Measurements from ENCODE around the gene ATL1.
"Not testable (repeated sequence)": the region's sequence is repeated elsewhere in the genome, so short reads cannot be mapped to it uniquely, and the experiment has no call there.

Gene ATL1

GRCh38 chr14:50664579-50664978 is 104.6 kb downstream of the ATL1 start:
- not testable (repeated sequence) for DNase-seq

- DNase-seq = not testable (repeated sequence)
These were observed 105.4 kb downstream of the ATL1 start for GRCh38 chr14:50665300-50665699.

- peak; percentile 76 for DNase-seq
These were observed 107.1 kb downstream of the ATL1 start for GRCh38 chr14:50666772-50667683.

GRCh38 chr14:50667684-50667995 is 107.7 kb downstream of the ATL1 start:
- DNase-seq = no peak

- peak; percentile 81 for DNase-seq
These were observed 108.3 kb downstream of the ATL1 start, which contains the start of gene SAV1 for GRCh38 chr14:50667996-50668825. SAV1 (minus strand) TSS chr14:50668306; CDS start chr14:50667967, 339 bp downstream.

GRCh38 chr14:50668826-50669143 is 108.8 kb downstream of the ATL1 start:
- no peak for DNase-seq

- no peak for DNase-seq
These were observed 109.6 kb downstream of the ATL1 start for GRCh38 chr14:50669441-50669986.

- DNase-seq = no peak
These were observed 110.4 kb downstream of the ATL1 start for GRCh38 chr14:50670196-50670865.

GRCh38 chr14:50670866-50671256 is 110.9 kb downstream of the ATL1 start:
- no peak for DNase-seq

- DNase-seq = peak; percentile 77
These were observed 115.7 kb downstream of the ATL1 start for GRCh38 chr14:50675597-50675996.

GRCh38 chr14:50676814-50677516 is 117.0 kb downstream of the ATL1 start:
- DNase-seq = no peak

GRCh38 chr14:50677527-50678063 is 117.7 kb downstream of the ATL1 start:
- DNase-seq = peak; percentile 88

- DNase-seq = no peak
These were observed 118.2 kb downstream of the ATL1 start for GRCh38 chr14:50678163-50678562.

- no peak for DNase-seq
These were observed 119.7 kb downstream of the ATL1 start for GRCh38 chr14:50679674-50680073.

Measured in HCEC 1CT (cell line).